Lung microvascular endothelial cell (primary cell): Measurements from ENCODE around the gene IKZF1. TPM values are rescaled to one million over a fixed set of nuclear protein-coding genes. Genes with fewer than 3 reads are reported as not detected.
"Not testable (repeated sequence)": the region's sequence is repeated elsewhere in the genome, so short reads cannot be mapped to it uniquely, and the experiment has no call there.

Experiments
- DNase-seq, 2 donors: peaks; one replicate each; pipeline versions ENCODE4 v3.0.0 to v3.0.0-alpha.2; 2010; ENCODE audit warnings: low read depth in 2 of 2
- total RNA-seq: library from RNA; depleted of rRNA; stranded (reverse); fragments of >200 nt; gene quantifications from 2 replicates; pipeline ENCODE4 v1.2.1, GENCODE V29; 2014

Gene IKZF1
- total RNA-seq, 1 donor from 2014 or later, result under 0.01 TPM

- DNase-seq, result no peak
Measured at GRCh38 chr7:50333221-50333651, 28.7 kb downstream of the IKZF1 start.

GRCh38 chr7:50334341-50334994 is 30.0 kb downstream of the IKZF1 start:
- DNase-seq, result no peak

GRCh38 chr7:50335230-50335794 is 30.8 kb downstream of the IKZF1 start:
- no peak for DNase-seq

- DNase-seq, result no peak
Measured at GRCh38 chr7:50335795-50336754, 31.6 kb downstream of the IKZF1 start.

- no peak for DNase-seq
Measured at GRCh38 chr7:50336894-50337703, 32.6 kb downstream of the IKZF1 start.

GRCh38 chr7:50339472-50339871 is 35.0 kb downstream of the IKZF1 start:
- DNase-seq, result not testable (repeated sequence)

- no peak for DNase-seq
Measured at GRCh38 chr7:50339990-50340500, 35.5 kb downstream of the IKZF1 start.

GRCh38 chr7:50341724-50342123 is 37.2 kb downstream of the IKZF1 start:
- DNase-seq, result no peak

- peak; percentile 2 to 38 for DNase-seq
Measured at GRCh38 chr7:50342616-50343114, 38.1 kb downstream of the IKZF1 start.

- no peak for DNase-seq
Measured at GRCh38 chr7:50346545-50347497, 42.3 kb downstream of the IKZF1 start.

GRCh38 chr7:50347693-50348092 is 43.2 kb downstream of the IKZF1 start:
- DNase-seq, result no peak

GRCh38 chr7:50348469-50349162 is 44.1 kb downstream of the IKZF1 start:
- DNase-seq, result no peak

GRCh38 chr7:50349399-50349798 is 44.9 kb downstream of the IKZF1 start:
- no peak for DNase-seq

- DNase-seq, result no peak
Measured at GRCh38 chr7:50349963-50350944, 45.7 kb downstream of the IKZF1 start.

GRCh38 chr7:50351267-50351666 is 46.8 kb downstream of the IKZF1 start:
- DNase-seq, result no peak

- DNase-seq, result no peak
Measured at GRCh38 chr7:50352282-50352681, 47.8 kb downstream of the IKZF1 start.

- DNase-seq, result no peak
Measured at GRCh38 chr7:50352751-50353150, 48.2 kb downstream of the IKZF1 start.

- no peak for DNase-seq
Measured at GRCh38 chr7:50353201-50353600, 48.7 kb downstream of the IKZF1 start.
